Parathyroid adenoma (tissue), 2 donors: ENCODE data around the gene ZNF646.
A peak's percentile ranks its signal among the peaks of the same experiment; 100 is the strongest.
"Not testable (repeated sequence)": the region's sequence is repeated elsewhere in the genome, so short reads cannot be mapped to it uniquely, and the experiment has no call there.

Source experiments
- H2AFZ ChIP-seq: fragments of 300-600 bp; sonication (generic); one replicate; pipeline ENCODE4 v1.7.0; 2017; ENCODE audit warnings: antibody characterized with exemption, mild to moderate bottlenecking
- H3K27ac ChIP-seq: fragments of 300-600 bp; sonication (generic); one replicate; pipeline ENCODE4 v1.7.0; 2017
- H3K27me3 ChIP-seq: fragments of 300-600 bp; sonication (generic); one replicate; pipeline ENCODE4 v1.7.0; 2017; ENCODE audit warnings: low read length; ENCODE audit not compliant: control insufficient read depth, insufficient read depth
- H3K36me3 ChIP-seq: fragments of 300-600 bp; sonication (generic); one replicate; pipeline ENCODE4 v1.7.0; 2017; ENCODE audit warnings: low read length; ENCODE audit not compliant: control insufficient read depth, insufficient read depth
- H3K4me1 ChIP-seq: fragments of 300-600 bp; sonication (generic); one replicate; pipeline ENCODE4 v1.7.0; 2017; ENCODE audit warnings: control low read depth
- H3K4me2 ChIP-seq: fragments of 300-600 bp; sonication (generic); one replicate; pipeline ENCODE4 v1.7.0; 2017; ENCODE audit warnings: low read length
- H3K4me3 ChIP-seq: fragments of 300-600 bp; sonication (generic); one replicate; pipeline ENCODE4 v1.7.0; 2017; ENCODE audit warnings: low read depth, low read length
- H3K79me2 ChIP-seq: fragments of 300-600 bp; sonication (generic); one replicate; pipeline ENCODE4 v1.7.0; 2017; ENCODE audit warnings: control low read depth
- H3K9ac ChIP-seq: fragments of 300-600 bp; sonication (generic); one replicate; pipeline ENCODE4 v1.7.0; 2017; ENCODE audit warnings: mild to moderate bottlenecking
- H3K9me3 ChIP-seq: fragments of 300-600 bp; sonication (generic); one replicate; pipeline ENCODE4 v1.7.0; 2017; ENCODE audit warnings: low read length; ENCODE audit not compliant: control insufficient read depth
- CTCF ChIP-seq: fragments of 300-600 bp; sonication (generic); IDR thresholded peaks from one replicate; pipeline ENCODE4 v1.7.0; 2017; ENCODE audit warnings: antibody characterized with exemption, mild to moderate bottlenecking
- donor health status: primary hyperparathyroidism.

ZNF646 gene

GRCh38 chr16:31093132-31093703 lies 19.0 kb downstream of the ZNF646 start:
- no peak for TF ChIP-seq CTCF
- Histone ChIP-seq H3K9me3 (no peaks in the 10 kb centered on the region), H3K36me3 (no peaks in the 10 kb centered on the region), H3K27me3 (no peaks in the 10 kb centered on the region), H3K4me3 (peak overlapping the region; percentile 76), H3K27ac (no peak overlapping the region), H3K4me1 (no peaks in the 10 kb centered on the region), H3K4me2 (no peak overlapping the region), H2AFZ (no peak overlapping the region), H3K9ac (no peak overlapping the region), H3K79me2 (no peaks in the 10 kb centered on the region)

DNA sequence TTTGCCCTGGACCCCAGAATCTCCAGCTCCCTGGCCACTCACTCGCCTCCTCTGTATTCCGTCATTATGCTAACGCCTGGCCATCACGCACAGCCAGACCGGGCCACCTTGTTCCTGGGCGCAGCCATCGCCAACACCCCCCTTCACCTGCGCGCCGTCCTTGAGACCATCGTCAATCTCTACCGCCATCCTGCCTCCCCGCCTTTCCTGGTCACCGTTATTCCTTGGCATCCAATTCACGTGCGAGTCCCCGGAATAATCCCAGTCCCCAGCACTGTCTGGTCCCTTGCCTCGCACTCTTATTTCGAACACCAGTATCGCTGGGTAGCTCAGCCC lies 19.8 kb downstream of the ZNF646 start:
- Histone ChIP-seq H3K27ac (peak overlapping the region; percentile 65), H3K4me3 (peak overlapping the region; percentile 76), H3K27me3 (no peaks in the 10 kb centered on the region), H3K9me3 (no peaks in the 10 kb centered on the region), H3K9ac (no peak overlapping the region), H3K4me1 (no peaks in the 10 kb centered on the region), H3K79me2 (no peaks in the 10 kb centered on the region), H3K4me2 (peak overlapping the region; percentile 87), H3K36me3 (no peaks in the 10 kb centered on the region), H2AFZ (peak overlapping the region; percentile 94)
- TF ChIP-seq CTCF = no peak

DNA sequence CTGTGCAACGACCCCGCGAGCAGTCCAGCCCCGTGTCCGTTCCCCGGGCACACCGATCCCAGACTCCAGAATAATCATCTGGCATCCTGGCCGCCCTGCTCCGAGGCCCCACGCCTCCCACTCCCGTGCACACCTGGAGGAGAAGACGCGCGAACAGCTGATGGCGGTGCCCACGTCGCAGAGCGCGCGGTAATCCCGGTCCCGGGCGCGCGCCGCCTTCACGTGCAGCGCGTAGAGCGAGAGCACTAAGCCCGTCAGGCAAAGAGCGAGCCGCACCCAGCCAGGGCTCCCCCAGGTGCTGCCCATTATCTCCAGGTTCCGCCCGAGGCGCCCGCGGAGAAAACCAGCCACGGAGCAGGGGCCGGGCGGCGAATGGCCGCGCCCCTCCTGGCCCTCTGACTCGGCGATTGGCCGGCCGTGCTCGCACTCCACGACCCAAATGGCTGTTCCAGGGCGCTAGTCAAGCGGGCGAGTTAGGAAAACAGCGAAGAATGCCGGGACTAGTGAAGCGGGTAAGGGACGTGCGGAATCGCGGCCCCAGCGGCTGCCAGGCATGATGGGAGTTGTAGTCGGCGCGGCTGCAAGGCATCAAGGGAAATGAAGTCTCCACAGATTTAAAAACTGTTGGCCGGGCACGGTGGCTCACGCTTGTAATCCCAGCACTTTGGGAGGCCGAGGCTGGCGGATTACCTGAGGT lies 20.4 kb downstream of the ZNF646 start, which contains the start of gene VKORC1:
TSS of gene VKORC1 (minus strand) at position 374 of the 697 bp plus-strand sequence. CDS start at position 306, 68 bp downstream.
- Histone ChIP-seq H3K27me3 (no peaks in the 10 kb centered on the region), H3K9ac (no peak within 1 kb of the TSS), H3K9me3 (no peaks in the 10 kb centered on the region), H3K4me3 (peak within 1 kb of the TSS; percentile 76), H3K36me3 (no peaks in the 10 kb centered on the region), H3K4me2 (peak within 1 kb of the TSS; percentile 87), H3K79me2 (no peaks in the 10 kb centered on the region), H2AFZ (peak within 1 kb of the TSS; percentile 94), H3K4me1 (no peaks in the 10 kb centered on the region), H3K27ac (peak within 1 kb of the TSS; percentile 65)
- TF ChIP-seq CTCF = no peak

- H3K36me3 ChIP-seq = no peaks in the 10 kb centered on the region
- H2AFZ ChIP-seq = no peak overlapping the region
- H3K27ac ChIP-seq = no peak overlapping the region
- H3K4me2 ChIP-seq = no peak overlapping the region
- H3K79me2 ChIP-seq = no peaks in the 10 kb centered on the region
- H3K4me3 ChIP-seq = no peak overlapping the region
- no peaks in the 10 kb centered on the region for H3K9me3 ChIP-seq
- H3K27me3 ChIP-seq = no peaks in the 10 kb centered on the region
- TF ChIP-seq CTCF = no peak
- H3K4me1 ChIP-seq = no peaks in the 10 kb centered on the region
- H3K9ac ChIP-seq = no peak overlapping the region
Observed at GRCh38 chr16:31099860-31100638, 25.8 kb downstream of the ZNF646 start.

GRCh38 chr16:31100876-31101641 lies 26.8 kb downstream of the ZNF646 start:
- H3K4me1 ChIP-seq, H3K4me2 ChIP-seq, H3K79me2 ChIP-seq, H2AFZ ChIP-seq, H3K4me3 ChIP-seq, H3K36me3 ChIP-seq, H3K27ac ChIP-seq, H3K27me3 ChIP-seq, H3K9me3 ChIP-seq, H3K9ac ChIP-seq: not testable (repeated sequence)
